GM12892 (cell line): ENCODE data around the gene LSS.

Experiments used
- POLR2AphosphoS5 ChIP-seq: IDR thresholded peaks from 2 replicates; pipeline ENCODE4 v1.6.1; 2011; ENCODE audit warnings: low read depth, low read length, control low read depth
- TAF1 ChIP-seq: IDR thresholded peaks from 2 replicates; pipeline ENCODE4 v1.6.1; 2011; ENCODE audit warnings: low read depth, mild to moderate bottlenecking, control low read depth, low read length, borderline replicate concordance

DNA sequence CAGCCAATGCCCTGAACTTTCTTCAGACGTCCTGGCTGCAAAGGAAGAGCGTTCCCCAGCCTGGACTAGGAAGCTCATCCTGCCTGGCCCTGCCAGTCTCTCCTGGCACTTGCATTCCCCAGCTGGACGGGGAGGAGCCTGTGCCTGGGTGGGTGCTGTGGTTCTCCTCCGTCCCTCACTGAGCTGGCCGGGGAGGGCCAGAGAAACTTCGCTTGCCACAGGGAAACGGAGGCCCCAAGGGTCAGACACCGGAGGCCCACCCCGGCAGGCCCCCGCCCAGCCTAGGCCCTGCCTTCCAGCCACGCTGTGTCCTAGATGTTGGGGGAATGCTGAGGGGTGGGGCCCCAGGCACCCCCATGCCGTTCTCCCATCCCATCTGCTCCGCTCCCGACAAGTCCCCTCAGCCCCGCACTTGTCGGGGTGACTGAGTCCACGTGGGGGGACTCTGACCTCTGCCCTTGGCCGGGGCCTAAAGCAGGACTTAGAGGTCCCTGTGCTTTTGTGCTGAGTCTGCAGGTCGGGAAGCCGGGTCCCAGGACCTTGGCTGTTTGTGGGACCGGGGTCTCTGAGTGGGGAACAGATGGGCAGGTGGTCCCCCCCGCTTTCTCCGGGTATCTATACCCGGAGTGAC is 78.0 kb downstream of the LSS start:
- TF ChIP-seq TAF1 (no peak), POLR2AphosphoS5 (no peak)
